HepG2 (cell line): ENCODE measurements around the gene SAMD10. TPM values are rescaled to one million over a fixed set of nuclear protein-coding genes. Genes with fewer than 3 reads are reported as not detected.

ENCODE experiments used
- DZIP1 ChIP-seq: sonication (generic); formaldehyde crosslinking; IDR thresholded peaks from 2 replicates; pipeline ENCODE4 v1.5.0; 2020; ENCODE audit warnings: mild to moderate bottlenecking, missing genetic modification reagents
- HINFP ChIP-seq: sonication (generic); formaldehyde crosslinking; IDR thresholded peaks from 2 replicates; pipeline ENCODE4 v1.4.0; 2020; ENCODE audit warnings: low read depth, mild to moderate bottlenecking, missing genetic modification reagents
- HOXA7 ChIP-seq: sonication (generic); formaldehyde crosslinking; IDR thresholded peaks from 2 replicates; pipeline ENCODE4 v1.8.1; 2022; ENCODE audit warnings: mild to moderate bottlenecking, missing genetic modification reagents, moderate library complexity
- MXD1 ChIP-seq: sonication (generic); formaldehyde crosslinking; IDR thresholded peaks from 2 replicates; pipeline ENCODE4 v1.4.0; 2020; ENCODE audit warnings: mild to moderate bottlenecking, missing genetic modification reagents
- MYC ChIP-seq: sonication (generic); formaldehyde crosslinking; IDR thresholded peaks from 2 replicates; pipeline ENCODE4 v1.9.0; 2021; ENCODE audit warnings: missing genetic modification reagents, borderline replicate concordance
- MYPOP ChIP-seq: sonication (generic); formaldehyde crosslinking; IDR thresholded peaks from 2 replicates; pipeline ENCODE4 v1.8.1; 2023; ENCODE audit warnings: mild to moderate bottlenecking, moderate library complexity, missing genetic modification reagents
- NCOA2 ChIP-seq: sonication (generic); formaldehyde crosslinking; IDR thresholded peaks from 2 replicates; pipeline ENCODE4 v1.8.0; 2022; ENCODE audit warnings: inconsistent platforms
- NFE2 ChIP-seq: sonication (generic); formaldehyde crosslinking; IDR thresholded peaks from 2 replicates; pipeline ENCODE4 v1.4.0; 2020; ENCODE audit warnings: missing genetic modification reagents
- PHB2 ChIP-seq: fragments of 450-650 bp; IDR thresholded peaks from 2 replicates; pipeline ENCODE4 v1.6.1; 2018; ENCODE audit not compliant: partially characterized antibody
- RBFOX2 ChIP-seq: fragments of 200-400 bp; formaldehyde crosslinking; IDR thresholded peaks from 2 replicates; pipeline ENCODE4 v1.6.1; 2017; ENCODE audit warnings: low read depth, mild to moderate bottlenecking, low read length
- ZNF224 ChIP-seq: sonication (generic); formaldehyde crosslinking; IDR thresholded peaks from 2 replicates; pipeline ENCODE4 v1.5.0; 2020; ENCODE audit warnings: mild to moderate bottlenecking, missing genetic modification reagents
- ZNF317 ChIP-seq: sonication (generic); formaldehyde crosslinking; IDR thresholded peaks from 2 replicates; pipeline ENCODE4 v1.5.0; 2020; ENCODE audit warnings: mild to moderate bottlenecking, missing genetic modification reagents
- ZNF333 ChIP-seq: sonication (generic); formaldehyde crosslinking; IDR thresholded peaks from 2 replicates; pipeline ENCODE4 v1.4.0; 2020; ENCODE audit warnings: mild to moderate bottlenecking, missing genetic modification reagents, borderline replicate concordance
- ZNF670 ChIP-seq: sonication (generic); formaldehyde crosslinking; IDR thresholded peaks from 2 replicates; pipeline ENCODE4 v1.8.0; 2022; ENCODE audit warnings: mild to moderate bottlenecking, missing genetic modification reagents, borderline replicate concordance
- ZNF737 ChIP-seq: sonication (generic); formaldehyde crosslinking; IDR thresholded peaks from 2 replicates; pipeline ENCODE4 v1.5.0; 2020; ENCODE audit warnings: missing genetic modification reagents, mild to moderate bottlenecking, borderline replicate concordance
- polyA plus RNA-seq, 8 experiments: library from polyadenylated mRNA; depleted of rRNA in 3 of 8; stranded (reverse) in 7 of 8; unstranded in 1 of 8; fragments of >200 nt; fragmentation: Illumina TruSeq in 4 of 8; extraction: Trizol in 4 of 8; gene quantifications; 2 replicates each; pipeline versions ENCODE4 v1.2.1 to v1.2.3, GENCODE V29; 2011 to 2016; ENCODE audit warnings: low read depth in 4 of 8, missing spikeins in 1 of 8, mixed read lengths in 1 of 8; ENCODE audit not compliant: insufficient read depth in 1 of 8
- total RNA-seq, 5 experiments: library from RNA; depleted of rRNA; stranded (reverse); fragments of >200 nt; fragmentation: Illumina TruSeq; extraction: Trizol; gene quantifications; 2 replicates each; pipeline ENCODE4 v1.2.3, GENCODE V29; 2016; ENCODE audit warnings: low read depth in 1 of 5
- TF ChIP-seq, protein P1 (sequence below): sonication (generic); formaldehyde crosslinking; IDR thresholded peaks from 2 replicates; pipeline ENCODE4 v1.8.0; 2022; ENCODE audit warnings: missing genetic modification reagents, mild to moderate bottlenecking, moderate library complexity, borderline replicate concordance
- TF ChIP-seq, protein P2 (sequence below): sonication (generic); formaldehyde crosslinking; IDR thresholded peaks from 2 replicates; pipeline ENCODE4 v1.4.0; 2020; ENCODE audit warnings: mild to moderate bottlenecking, low read depth, missing genetic modification reagents
- TF ChIP-seq, protein P3 (sequence below): IDR thresholded peaks from 2 replicates; pipeline ENCODE4 v1.6.1; 2016; ENCODE audit warnings: missing compliant biosample characterization, missing genetic modification reagents, borderline replicate concordance

The SAMD10 gene
- total and polyA plus RNA-seq, 2 of the 13 experiments (the other 11 are each of a cell fraction or from before 2014, with no cell fraction given) = 6.1 to 11.0 TPM

GRCh38 chr20:63973636-63974401 lies 5.6 kb downstream of the SAMD10 start (continued):
- TF ChIP-seq NCOA2 = peak; percentile 48
- TF ChIP-seq MYC (CRISPR knock-in tag) = peak; percentile 94
- TF ChIP-seq ZNF224 (CRISPR knock-in tag) = 0 out of 2 replicates have a peak, but pooled peaks have one; percentile 57
- TF ChIP-seq HINFP (CRISPR knock-in tag) = peak; percentile 92; the same call in 1 of the 2 replicates
- TF ChIP-seq, protein P1, sequence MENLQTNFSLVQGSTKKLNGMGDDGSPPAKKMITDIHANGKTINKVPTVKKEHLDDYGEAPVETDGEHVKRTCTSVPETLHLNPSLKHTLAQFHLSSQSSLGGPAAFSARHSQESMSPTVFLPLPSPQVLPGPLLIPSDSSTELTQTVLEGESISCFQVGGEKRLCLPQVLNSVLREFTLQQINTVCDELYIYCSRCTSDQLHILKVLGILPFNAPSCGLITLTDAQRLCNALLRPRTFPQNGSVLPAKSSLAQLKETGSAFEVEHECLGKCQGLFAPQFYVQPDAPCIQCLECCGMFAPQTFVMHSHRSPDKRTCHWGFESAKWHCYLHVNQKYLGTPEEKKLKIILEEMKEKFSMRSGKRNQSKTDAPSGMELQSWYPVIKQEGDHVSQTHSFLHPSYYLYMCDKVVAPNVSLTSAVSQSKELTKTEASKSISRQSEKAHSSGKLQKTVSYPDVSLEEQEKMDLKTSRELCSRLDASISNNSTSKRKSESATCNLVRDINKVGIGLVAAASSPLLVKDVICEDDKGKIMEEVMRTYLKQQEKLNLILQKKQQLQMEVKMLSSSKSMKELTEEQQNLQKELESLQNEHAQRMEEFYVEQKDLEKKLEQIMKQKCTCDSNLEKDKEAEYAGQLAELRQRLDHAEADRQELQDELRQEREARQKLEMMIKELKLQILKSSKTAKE (CRISPR knock-in tag) = 0 out of 2 replicates have a peak, but pooled peaks have one; percentile 28
- no peak for TF ChIP-seq HOXA7
- peak; percentile 33; the same call in 1 of the 2 replicates for TF ChIP-seq DZIP1 (CRISPR knock-in tag)
- 0 out of 2 replicates have a peak, but pooled peaks have one; percentile 1 for TF ChIP-seq NFE2
- peak; percentile 38; the same call in 1 of the 2 replicates for TF ChIP-seq ZNF333 (CRISPR knock-in tag)
- TF ChIP-seq ZNF317 = peak; percentile 83
- TF ChIP-seq MXD1 (CRISPR knock-in tag) = peak; percentile 95
- TF ChIP-seq MYPOP (CRISPR knock-in tag) = peak; percentile 83
- TF ChIP-seq, protein P2, sequence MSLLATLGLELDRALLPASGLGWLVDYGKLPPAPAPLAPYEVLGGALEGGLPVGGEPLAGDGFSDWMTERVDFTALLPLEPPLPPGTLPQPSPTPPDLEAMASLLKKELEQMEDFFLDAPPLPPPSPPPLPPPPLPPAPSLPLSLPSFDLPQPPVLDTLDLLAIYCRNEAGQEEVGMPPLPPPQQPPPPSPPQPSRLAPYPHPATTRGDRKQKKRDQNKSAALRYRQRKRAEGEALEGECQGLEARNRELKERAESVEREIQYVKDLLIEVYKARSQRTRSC (CRISPR knock-in tag) = peak; percentile 90
- no peak for TF ChIP-seq ZNF670 (CRISPR knock-in tag)
- TF ChIP-seq RBFOX2 = peak; percentile 86
- TF ChIP-seq, protein P3, sequence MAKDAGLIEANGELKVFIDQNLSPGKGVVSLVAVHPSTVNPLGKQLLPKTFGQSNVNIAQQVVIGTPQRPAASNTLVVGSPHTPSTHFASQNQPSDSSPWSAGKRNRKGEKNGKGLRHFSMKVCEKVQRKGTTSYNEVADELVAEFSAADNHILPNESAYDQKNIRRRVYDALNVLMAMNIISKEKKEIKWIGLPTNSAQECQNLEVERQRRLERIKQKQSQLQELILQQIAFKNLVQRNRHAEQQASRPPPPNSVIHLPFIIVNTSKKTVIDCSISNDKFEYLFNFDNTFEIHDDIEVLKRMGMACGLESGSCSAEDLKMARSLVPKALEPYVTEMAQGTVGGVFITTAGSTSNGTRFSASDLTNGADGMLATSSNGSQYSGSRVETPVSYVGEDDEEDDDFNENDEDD (CRISPR knock-in tag) = peak; percentile 60; the same call in 1 of the 2 replicates
- no peak for TF ChIP-seq ZNF737 (CRISPR knock-in tag)
- TF ChIP-seq PHB2 = no peak
